Measurements from ENCODE around the gene SYT1. TPM values are rescaled to one million over a fixed set of nuclear protein-coding genes. Genes with fewer than 3 reads are reported as not detected.
A peak's percentile ranks its signal among the peaks of the same experiment; 100 is the strongest.

Gene SYT1
- polyA plus RNA-seq, 3 donors: 0.72 TPM; not detected in 2

DNA sequence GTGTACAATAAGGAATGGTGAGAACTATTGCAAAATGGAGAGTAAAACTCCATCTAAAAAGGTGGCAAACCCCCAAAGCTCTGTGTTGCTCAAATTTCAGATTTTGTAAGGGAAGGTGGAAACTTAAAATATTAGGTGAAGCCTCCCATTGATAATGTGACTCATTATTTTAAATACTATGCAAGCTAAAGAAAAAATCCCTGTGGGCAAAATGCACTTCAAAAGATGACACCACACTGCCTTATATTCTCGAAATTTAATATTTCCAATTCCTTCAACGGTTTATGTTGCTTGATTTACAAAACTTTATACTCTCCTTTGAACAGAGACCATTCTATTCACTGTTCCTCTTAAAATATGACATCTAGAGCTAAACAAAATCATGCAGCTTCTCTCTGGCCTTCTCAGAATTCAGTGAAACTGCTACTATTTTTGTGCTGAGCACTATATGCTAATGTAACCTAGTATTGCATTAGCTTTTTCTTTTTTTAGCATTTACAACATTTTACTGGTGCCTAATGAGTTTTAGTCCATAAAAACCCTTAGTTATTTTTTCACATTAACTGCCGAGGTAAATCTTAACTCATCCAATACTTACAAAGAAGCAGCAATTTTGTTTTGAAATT, 297.7 kb downstream of the SYT1 start:
- Mint-ChIP-seq H3K27me3 (ENCODE audit: low read depth in 3 of 3) (no peaks in the 10 kb centered on the region), H3K4me1 (no peaks in the 10 kb centered on the region), H3K27ac (no peak overlapping the region), H3K4me3 (no peak overlapping the region), H3K36me3 (no peaks in the 10 kb centered on the region), H3K9me3 (peaks cover 0 to 2% (median 0%) of the 10 kb centered on the region in 7 donors)
- intact Hi-C loops (cut with micrococcal nuclease): no loop called here
- Histone ChIP-seq H3K4me3 (replicated peaks in 1 of 3; ENCODE audit: low read depth in 2 of 3, low read length in 3 of 3) (no peak overlapping the region), H3K4me2 (replicated peaks; ENCODE audit: extremely low read depth, low read length, poor library complexity, severe bottlenecking) (no peak overlapping the region), H3K27ac (ENCODE audit: low read depth in 1 of 2, low read length in 2 of 2) (no peak overlapping the region), H4K20me1 (ENCODE audit: insufficient read depth, low read length) (no peaks in the 10 kb centered on the region), H3K27me3 (ENCODE audit: control insufficient read depth in 2 of 2, insufficient read depth in 2 of 2, low read length in 2 of 2) (no peaks in the 10 kb centered on the region), H3K9me3 (replicated peaks in 1 of 2; ENCODE audit: control insufficient read depth in 1 of 2, insufficient read depth in 1 of 2, low read length in 2 of 2) (no peaks in the 10 kb centered on the region), H3K4me1 (ENCODE audit: control insufficient read depth in 1 of 2, insufficient read depth in 2 of 2, low read length in 2 of 2) (no peaks in the 10 kb centered on the region), H3K79me2 (ENCODE audit: insufficient read depth, low read length) (no peaks in the 10 kb centered on the region), H2AFZ (ENCODE audit: insufficient read depth, low read depth, low read length, poor library complexity, severe bottlenecking) (no peak overlapping the region), H3K9ac (ENCODE audit: insufficient read depth, low read length, poor library complexity, severe bottlenecking) (no peak overlapping the region), H3K36me3 (replicated peaks in 1 of 2; ENCODE audit: control insufficient read depth in 1 of 2, insufficient read depth in 2 of 2, low read length in 2 of 2) (no peaks in the 10 kb centered on the region)
- no peak for DNase-seq
- WGBS (ENCODE audit: insufficient coverage): 78% methylated on average over 2 of the region's 3 CpGs
- TF ChIP-seq, protein P1, sequence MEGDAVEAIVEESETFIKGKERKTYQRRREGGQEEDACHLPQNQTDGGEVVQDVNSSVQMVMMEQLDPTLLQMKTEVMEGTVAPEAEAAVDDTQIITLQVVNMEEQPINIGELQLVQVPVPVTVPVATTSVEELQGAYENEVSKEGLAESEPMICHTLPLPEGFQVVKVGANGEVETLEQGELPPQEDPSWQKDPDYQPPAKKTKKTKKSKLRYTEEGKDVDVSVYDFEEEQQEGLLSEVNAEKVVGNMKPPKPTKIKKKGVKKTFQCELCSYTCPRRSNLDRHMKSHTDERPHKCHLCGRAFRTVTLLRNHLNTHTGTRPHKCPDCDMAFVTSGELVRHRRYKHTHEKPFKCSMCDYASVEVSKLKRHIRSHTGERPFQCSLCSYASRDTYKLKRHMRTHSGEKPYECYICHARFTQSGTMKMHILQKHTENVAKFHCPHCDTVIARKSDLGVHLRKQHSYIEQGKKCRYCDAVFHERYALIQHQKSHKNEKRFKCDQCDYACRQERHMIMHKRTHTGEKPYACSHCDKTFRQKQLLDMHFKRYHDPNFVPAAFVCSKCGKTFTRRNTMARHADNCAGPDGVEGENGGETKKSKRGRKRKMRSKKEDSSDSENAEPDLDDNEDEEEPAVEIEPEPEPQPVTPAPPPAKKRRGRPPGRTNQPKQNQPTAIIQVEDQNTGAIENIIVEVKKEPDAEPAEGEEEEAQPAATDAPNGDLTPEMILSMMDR (IDR thresholded peaks at IDR 0.05): no peak

- Histone ChIP-seq H3K79me2 (ENCODE audit: insufficient read depth, low read length) (no peaks in the 10 kb centered on the region), H3K9me3 (replicated peaks in 1 of 2; ENCODE audit: control insufficient read depth in 1 of 2, insufficient read depth in 1 of 2, low read length in 2 of 2) (no peaks in the 10 kb centered on the region), H2AFZ (ENCODE audit: insufficient read depth, low read depth, low read length, poor library complexity, severe bottlenecking) (no peak overlapping the region), H4K20me1 (ENCODE audit: insufficient read depth, low read length) (no peaks in the 10 kb centered on the region), H3K9ac (ENCODE audit: insufficient read depth, low read length, poor library complexity, severe bottlenecking) (no peak overlapping the region), H3K27ac (ENCODE audit: low read depth in 1 of 2, low read length in 2 of 2) (no peak overlapping the region), H3K36me3 (replicated peaks in 1 of 2; ENCODE audit: control insufficient read depth in 1 of 2, insufficient read depth in 2 of 2, low read length in 2 of 2) (no peaks in the 10 kb centered on the region), H3K4me1 (ENCODE audit: control insufficient read depth in 1 of 2, insufficient read depth in 2 of 2, low read length in 2 of 2) (no peaks in the 10 kb centered on the region), H3K4me3 (replicated peaks in 1 of 3; ENCODE audit: low read depth in 2 of 3, low read length in 3 of 3) (no peak overlapping the region), H3K27me3 (ENCODE audit: control insufficient read depth in 2 of 2, insufficient read depth in 2 of 2, low read length in 2 of 2) (no peaks in the 10 kb centered on the region), H3K4me2 (replicated peaks; ENCODE audit: extremely low read depth, low read length, poor library complexity, severe bottlenecking) (no peak overlapping the region)
- H3K36me3 Mint-ChIP-seq: no peaks in the 10 kb centered on the region
- H3K9me3 Mint-ChIP-seq: peaks cover 0 to 2% (median 0%) of the 10 kb centered on the region in 7 donors
- intact Hi-C loops (cut with micrococcal nuclease): no loop called here
- no peak for DNase-seq
- WGBS (ENCODE audit: insufficient coverage): no CpG with 5 or more reads among the region's 1 CpG
- no peaks in the 10 kb centered on the region for H3K27me3 Mint-ChIP-seq (ENCODE audit: low read depth in 3 of 3)
- H3K27ac Mint-ChIP-seq: peak overlapping the region in 1 of 7 donors; percentile 8
- no peaks in the 10 kb centered on the region for H3K4me1 Mint-ChIP-seq
- no peak overlapping the region for H3K4me3 Mint-ChIP-seq
- TF ChIP-seq, protein P1 (IDR thresholded peaks at IDR 0.05): no peak
Measured at GRCh38 chr12:79162948-79163347, 298.4 kb downstream of the SYT1 start.

All from CD14-positive monocyte (primary cell).